Mononuclear cell (primary cell): ENCODE results near the gene OR51F2. TPM values are rescaled to one million over a fixed set of nuclear protein-coding genes. Genes with fewer than 3 reads are reported as not detected.
"Not testable (repeated sequence)": the region's sequence is repeated elsewhere in the genome, so short reads cannot be mapped to it uniquely, and the experiment has no call there.

Experiments used
- H3K27me3 ChIP-seq: 2 replicates; pipeline ENCODE4 v1.6.0; 2011; ENCODE audit warnings: low read length, control low read depth; ENCODE audit not compliant: insufficient read depth
- H3K4me1 ChIP-seq: 2 replicates; pipeline ENCODE4 v1.5.1; 2011; ENCODE audit warnings: mild to moderate bottlenecking, low read length, control low read depth; ENCODE audit not compliant: insufficient read depth
- H3K4me3 ChIP-seq: 2 replicates; pipeline ENCODE4 v1.5.1; 2011; ENCODE audit warnings: mild to moderate bottlenecking, low read length, moderate library complexity
- H3K9me3 ChIP-seq: 2 replicates; pipeline ENCODE4 v1.5.1; 2011; ENCODE audit warnings: low read depth, mild to moderate bottlenecking, control low read depth, low read length
- total RNA-seq: library from RNA; depleted of rRNA; stranded (reverse); fragments of >200 nt; gene quantifications from one replicate; pipeline ENCODE4 v1.2.3, GENCODE V29; 2012

OR51F2 gene
- total RNA-seq = not detected

- no peaks in the 10 kb centered on the region for H3K9me3 ChIP-seq
- H3K27me3 ChIP-seq = no peaks in the 10 kb centered on the region
- no peaks in the 10 kb centered on the region for H3K4me1 ChIP-seq
- no peak within 1 kb of the TSS for H3K4me3 ChIP-seq
Measured at GRCh38 chr11:4821021-4821420, at the start of gene OR51F2. Gene OR51F2 (plus strand): TSS chr11:4821321. CDS start chr11:4821422, 101 bp downstream.

- H3K9me3 ChIP-seq = no peaks in the 10 kb centered on the region
- no peaks in the 10 kb centered on the region for H3K27me3 ChIP-seq
- no peaks in the 10 kb centered on the region for H3K4me1 ChIP-seq
- H3K4me3 ChIP-seq = no peak overlapping the region
Measured at GRCh38 chr11:4782454-4782853, 38.7 kb upstream of the OR51F2 start.

GRCh38 chr11:4797206-4797605 is 23.9 kb upstream of the OR51F2 start:
- Histone ChIP-seq H3K4me1 (no peaks in the 10 kb centered on the region), H3K9me3 (no peaks in the 10 kb centered on the region), H3K27me3 (no peaks in the 10 kb centered on the region), H3K4me3 (no peak overlapping the region)

GRCh38 chr11:4798427-4799183 is 22.5 kb upstream of the OR51F2 start:
- H3K9me3 ChIP-seq = no peaks in the 10 kb centered on the region

GRCh38 chr11:4801316-4801715 is 19.8 kb upstream of the OR51F2 start:
- H3K4me1 ChIP-seq, H3K27me3 ChIP-seq, H3K4me3 ChIP-seq, H3K9me3 ChIP-seq: not testable (repeated sequence)

More at GRCh38 chr11:4798427-4799183, 22.5 kb upstream of the OR51F2 start:
- Histone ChIP-seq H3K4me3 (no peak overlapping the region), H3K27me3 (no peaks in the 10 kb centered on the region), H3K4me1 (no peaks in the 10 kb centered on the region)

- H3K9me3 ChIP-seq = no peaks in the 10 kb centered on the region
- no peaks in the 10 kb centered on the region for H3K4me1 ChIP-seq
- no peaks in the 10 kb centered on the region for H3K27me3 ChIP-seq
- no peak within 1 kb of the TSS for H3K4me3 ChIP-seq
Measured at GRCh38 chr11:4804280-4804679, 16.8 kb upstream of the OR51F2 start, which contains the start of gene OR52R1. Gene OR52R1 (minus strand): TSS chr11:4804380. CDS start chr11:4804380, 0 bp downstream.

GRCh38 chr11:4808476-4808875 is 12.6 kb upstream of the OR51F2 start:
- no peak overlapping the region for H3K4me3 ChIP-seq
- no peaks in the 10 kb centered on the region for H3K27me3 ChIP-seq
- no peaks in the 10 kb centered on the region for H3K9me3 ChIP-seq
- H3K4me1 ChIP-seq = no peaks in the 10 kb centered on the region

GRCh38 chr11:4809246-4809645 is 11.9 kb upstream of the OR51F2 start:
- Histone ChIP-seq H3K27me3 (no peaks in the 10 kb centered on the region), H3K4me1 (no peaks in the 10 kb centered on the region), H3K9me3 (no peaks in the 10 kb centered on the region), H3K4me3 (no peak overlapping the region)

GRCh38 chr11:4825132-4825531 is 4.0 kb downstream of the OR51F2 start:
- Histone ChIP-seq H3K9me3 (no peaks in the 10 kb centered on the region), H3K4me1 (no peaks in the 10 kb centered on the region), H3K27me3 (no peaks in the 10 kb centered on the region), H3K4me3 (no peak overlapping the region)

- no peaks in the 10 kb centered on the region for H3K9me3 ChIP-seq
- H3K27me3 ChIP-seq = no peaks in the 10 kb centered on the region
- no peak overlapping the region for H3K4me3 ChIP-seq
- H3K4me1 ChIP-seq = no peaks in the 10 kb centered on the region
Measured at GRCh38 chr11:4826425-4826824, 5.3 kb downstream of the OR51F2 start.

- Histone ChIP-seq H3K4me3 (no peak overlapping the region), H3K4me1 (no peaks in the 10 kb centered on the region), H3K27me3 (no peaks in the 10 kb centered on the region)
Measured at GRCh38 chr11:4830346-4830745, 9.2 kb downstream of the OR51F2 start.

GRCh38 chr11:4830909-4831308 is 9.8 kb downstream of the OR51F2 start:
- H3K9me3 ChIP-seq = no peaks in the 10 kb centered on the region
- H3K27me3 ChIP-seq = no peaks in the 10 kb centered on the region
- no peaks in the 10 kb centered on the region for H3K4me1 ChIP-seq
- H3K4me3 ChIP-seq = no peak overlapping the region

More at GRCh38 chr11:4830346-4830745, 9.2 kb downstream of the OR51F2 start:
- no peaks in the 10 kb centered on the region for H3K9me3 ChIP-seq

GRCh38 chr11:4839851-4840549 is 18.9 kb downstream of the OR51F2 start:
- H3K4me3 ChIP-seq = no peak overlapping the region
- no peaks in the 10 kb centered on the region for H3K27me3 ChIP-seq
- no peaks in the 10 kb centered on the region for H3K9me3 ChIP-seq
- H3K4me1 ChIP-seq = no peaks in the 10 kb centered on the region

GRCh38 chr11:4848908-4849532 is 27.9 kb downstream of the OR51F2 start, which contains the start of gene OR51S1:
Gene OR51S1 (minus strand): TSS chr11:4849208. CDS start chr11:4849208, 0 bp downstream.
- peaks cover 8% of the 10 kb centered on the region for H3K27me3 ChIP-seq

GRCh38 chr11:4851033-4851432 is 29.9 kb downstream of the OR51F2 start:
- Histone ChIP-seq H3K9me3 (no peaks in the 10 kb centered on the region), H3K4me1 (no peaks in the 10 kb centered on the region), H3K27me3 (peaks cover 8% of the 10 kb centered on the region), H3K4me3 (no peak overlapping the region)

More at GRCh38 chr11:4848908-4849532, 27.9 kb downstream of the OR51F2 start, which contains the start of gene OR51S1:
- Histone ChIP-seq H3K9me3 (no peaks in the 10 kb centered on the region), H3K4me1 (no peaks in the 10 kb centered on the region), H3K4me3 (no peak within 1 kb of the TSS)
